Midbrain (tissue), 1 donor: ENCODE data around the gene ACSM3.
"Not testable (repeated sequence)": the region's sequence is repeated elsewhere in the genome, so short reads cannot be mapped to it uniquely, and the experiment has no call there.

Experiments used
- DNase-seq: peaks from one replicate; lab custom pipeline; 2025; lab: John Stamatoyannopoulos, UW

The ACSM3 gene, protein sequence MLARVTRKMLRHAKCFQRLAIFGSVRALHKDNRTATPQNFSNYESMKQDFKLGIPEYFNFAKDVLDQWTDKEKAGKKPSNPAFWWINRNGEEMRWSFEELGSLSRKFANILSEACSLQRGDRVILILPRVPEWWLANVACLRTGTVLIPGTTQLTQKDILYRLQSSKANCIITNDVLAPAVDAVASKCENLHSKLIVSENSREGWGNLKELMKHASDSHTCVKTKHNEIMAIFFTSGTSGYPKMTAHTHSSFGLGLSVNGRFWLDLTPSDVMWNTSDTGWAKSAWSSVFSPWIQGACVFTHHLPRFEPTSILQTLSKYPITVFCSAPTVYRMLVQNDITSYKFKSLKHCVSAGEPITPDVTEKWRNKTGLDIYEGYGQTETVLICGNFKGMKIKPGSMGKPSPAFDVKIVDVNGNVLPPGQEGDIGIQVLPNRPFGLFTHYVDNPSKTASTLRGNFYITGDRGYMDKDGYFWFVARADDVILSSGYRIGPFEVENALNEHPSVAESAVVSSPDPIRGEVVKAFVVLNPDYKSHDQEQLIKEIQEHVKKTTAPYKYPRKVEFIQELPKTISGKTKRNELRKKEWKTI

DNA sequence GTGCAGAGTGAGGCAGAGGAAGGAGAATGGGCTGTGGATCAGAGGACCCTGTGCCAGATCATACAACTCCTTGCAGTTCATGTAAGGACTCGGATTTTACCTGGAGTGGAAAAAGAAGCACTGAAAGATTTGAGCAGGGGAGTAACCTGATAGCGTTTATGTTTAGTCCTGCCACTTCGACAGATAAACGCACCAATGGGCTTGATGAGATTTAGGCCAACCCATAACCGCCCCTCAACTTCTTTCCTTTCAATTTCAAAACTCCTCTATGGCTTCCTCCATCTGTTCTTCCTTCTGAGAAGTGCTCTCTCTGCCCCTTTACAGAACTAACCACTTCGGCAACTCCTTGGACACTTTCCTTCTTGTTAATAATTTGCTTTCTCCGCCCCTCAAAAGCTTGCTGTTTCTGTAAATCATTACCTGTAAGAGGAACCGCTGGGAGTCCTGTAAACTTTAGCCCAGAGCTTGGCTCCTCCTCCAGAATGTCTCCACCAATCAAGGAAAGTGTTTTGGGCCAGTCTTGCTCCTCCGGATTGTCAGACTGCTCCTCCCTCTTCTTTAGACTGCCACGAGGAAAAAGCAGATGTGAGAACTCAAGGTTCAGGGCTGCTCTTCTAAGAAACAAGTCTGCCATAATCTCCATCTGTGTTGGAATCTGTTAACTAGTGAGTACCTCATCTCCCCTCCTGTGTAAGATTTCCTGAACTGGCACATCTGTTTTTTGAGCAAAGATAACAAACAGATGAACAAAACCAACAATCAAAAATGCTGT is at the start of gene ACSM3:
TSS of gene ACSM3 (plus strand) at position 554 of the 772 bp plus-strand sequence. CDS start 6,021 bp downstream, outside the sequence.
- DNase-seq = no peak

DNA sequence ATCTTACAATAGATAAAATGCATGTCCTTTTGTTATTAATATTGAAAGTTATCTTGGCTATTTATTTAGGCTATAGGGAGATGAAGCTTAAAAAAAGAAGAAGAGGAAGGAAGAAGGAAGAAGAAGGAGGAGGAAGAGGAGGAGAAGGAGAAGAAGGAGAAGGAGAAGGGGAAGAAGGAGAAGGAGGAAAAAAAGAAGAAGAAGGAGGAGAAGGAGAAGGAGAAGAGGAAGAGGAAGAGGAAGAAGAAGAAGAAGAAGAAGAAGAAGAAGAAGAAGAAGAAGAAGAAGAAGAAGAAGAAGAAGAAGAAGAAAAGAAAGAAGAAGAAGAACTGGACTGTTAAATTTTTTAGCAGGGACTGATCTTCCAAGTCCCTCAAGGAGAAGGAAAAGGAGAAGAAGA is 46.1 kb upstream of the ACSM3 start:
- not testable (repeated sequence) for DNase-seq

DNA sequence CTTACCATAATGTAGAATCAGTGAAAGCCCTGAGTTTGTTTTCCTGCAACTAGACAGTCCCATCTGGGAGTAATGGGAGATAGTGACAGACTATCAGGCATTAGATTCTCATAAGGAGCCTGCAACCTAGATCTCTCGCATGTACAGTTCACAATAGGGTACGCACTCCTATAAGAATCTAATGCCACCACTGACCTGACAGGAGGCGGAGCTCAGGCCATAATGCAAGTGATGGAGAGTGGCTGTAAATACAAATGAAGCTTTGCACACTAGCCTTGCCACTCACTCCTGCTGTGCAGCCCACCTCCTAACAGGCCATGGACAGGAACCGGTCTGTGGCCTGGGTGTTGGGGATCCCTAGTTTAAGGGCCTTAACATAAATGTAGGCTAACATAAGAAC is 43.6 kb upstream of the ACSM3 start:
- no peak for DNase-seq

DNA sequence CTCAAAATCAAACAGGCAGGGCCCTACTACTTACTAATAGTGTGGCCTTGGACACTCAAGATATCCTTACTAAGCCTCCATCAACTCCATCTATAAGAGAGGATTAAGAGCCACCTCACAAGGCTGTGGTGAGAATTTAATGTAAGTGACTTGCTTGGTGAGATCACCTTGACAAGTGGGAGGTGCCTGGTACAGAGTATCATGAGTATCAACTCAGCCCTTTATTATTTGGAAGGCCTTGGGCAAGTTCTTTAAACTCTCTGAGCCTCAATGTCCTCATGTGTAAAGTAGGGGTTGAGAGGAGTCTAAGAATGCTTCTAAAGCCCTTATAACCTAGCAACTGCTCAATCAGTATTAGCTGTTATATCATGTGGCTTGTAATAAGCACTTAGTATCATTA is 37.2 kb upstream of the ACSM3 start:
- no peak for DNase-seq

DNA sequence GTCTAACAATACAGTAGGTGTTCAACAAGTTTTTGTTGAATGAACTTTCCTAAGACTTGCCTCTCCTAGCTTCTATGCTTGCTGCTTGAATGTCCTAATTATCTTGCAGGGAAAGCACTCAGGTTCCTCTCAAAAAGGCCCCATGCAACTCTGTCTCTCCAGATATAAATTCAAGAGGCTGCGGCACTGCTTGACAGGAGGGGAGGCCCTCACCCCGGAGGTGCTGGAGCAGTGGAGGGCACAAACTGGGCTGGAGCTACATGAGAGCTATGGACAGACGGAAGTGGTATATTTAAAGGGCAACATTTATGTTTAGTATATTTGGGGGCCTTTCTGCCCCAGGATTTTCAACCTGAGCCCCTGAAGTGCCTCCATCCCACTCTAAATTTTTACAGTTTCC is 36.6 kb upstream of the ACSM3 start:
- no peak for DNase-seq

DNA sequence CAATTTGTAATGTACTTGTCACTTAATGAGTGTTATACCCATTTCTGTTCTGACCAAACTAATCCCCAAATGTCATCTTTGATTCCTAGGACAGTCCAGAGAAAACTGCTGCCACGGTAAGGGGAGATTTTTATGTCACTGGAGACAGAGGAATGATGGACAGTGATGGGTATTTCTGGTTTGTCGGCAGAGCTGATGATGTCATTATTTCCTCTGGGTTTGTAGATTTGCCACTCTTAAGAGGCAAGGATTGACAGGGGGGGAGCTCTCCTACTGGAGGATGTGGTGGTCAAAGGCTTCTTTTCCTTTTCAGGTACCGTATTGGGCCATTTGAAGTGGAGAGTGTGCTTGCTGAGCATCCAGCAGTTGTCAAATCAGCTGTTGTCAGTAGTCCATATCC is 34.7 kb upstream of the ACSM3 start:
- DNase-seq = no peak

DNA sequence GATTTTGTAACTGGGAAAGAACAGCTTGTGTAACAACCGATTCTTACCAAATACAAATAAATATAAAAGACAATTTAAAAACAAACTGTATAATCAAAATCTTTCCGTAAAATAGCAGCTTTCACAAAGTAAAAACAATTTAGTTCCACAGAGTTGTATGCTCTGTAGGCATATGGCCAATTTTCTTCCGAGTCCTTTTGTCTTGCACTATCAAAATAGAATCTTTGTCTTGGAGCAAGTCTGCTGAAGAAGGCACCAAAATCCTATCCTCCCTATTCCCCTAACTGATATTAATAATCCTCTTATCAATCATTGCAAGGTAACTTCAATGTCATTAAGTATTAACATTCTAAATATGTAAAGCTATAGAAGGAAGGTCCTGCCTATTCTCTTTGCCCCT is 29.8 kb upstream of the ACSM3 start:
- no peak for DNase-seq

DNA sequence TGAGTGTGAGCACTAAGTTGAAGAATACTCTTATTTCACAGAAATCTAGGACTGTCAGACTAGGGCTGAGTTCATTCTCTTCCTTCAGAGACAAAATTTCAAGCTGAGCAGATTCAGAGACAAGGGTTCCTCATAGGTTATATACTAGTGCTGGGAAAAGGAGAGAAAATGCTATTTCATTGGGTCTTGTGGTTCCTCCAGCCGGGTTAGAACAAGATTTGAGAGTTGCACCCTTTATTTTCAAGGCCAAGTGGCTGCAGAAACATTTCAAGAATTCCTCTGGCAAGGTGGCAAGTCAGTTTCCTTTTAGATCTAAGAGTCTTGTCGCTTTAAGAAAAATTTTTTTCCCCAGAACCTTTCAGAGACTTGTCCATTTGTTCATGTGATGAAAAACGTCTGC is 29.0 kb upstream of the ACSM3 start:
- DNase-seq = no peak

DNA sequence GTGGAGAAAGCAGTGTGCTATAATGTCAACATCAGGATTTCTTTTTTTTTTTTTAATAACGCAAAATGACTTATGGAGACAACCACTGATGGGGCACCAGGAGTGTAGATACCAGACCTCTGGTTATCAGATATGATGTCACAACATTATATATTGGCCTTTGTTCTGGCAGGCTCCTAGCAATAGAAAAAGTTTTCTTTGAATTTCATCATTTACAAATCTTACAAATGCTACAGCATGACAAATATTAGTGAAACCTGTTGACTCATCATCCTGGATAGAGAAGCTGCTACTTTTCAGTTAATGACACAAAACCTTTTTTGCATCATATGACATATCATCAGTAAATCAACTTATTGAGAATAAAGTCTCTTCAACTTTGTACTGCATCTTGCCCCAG is 28.3 kb upstream of the ACSM3 start:
- no peak for DNase-seq

DNA sequence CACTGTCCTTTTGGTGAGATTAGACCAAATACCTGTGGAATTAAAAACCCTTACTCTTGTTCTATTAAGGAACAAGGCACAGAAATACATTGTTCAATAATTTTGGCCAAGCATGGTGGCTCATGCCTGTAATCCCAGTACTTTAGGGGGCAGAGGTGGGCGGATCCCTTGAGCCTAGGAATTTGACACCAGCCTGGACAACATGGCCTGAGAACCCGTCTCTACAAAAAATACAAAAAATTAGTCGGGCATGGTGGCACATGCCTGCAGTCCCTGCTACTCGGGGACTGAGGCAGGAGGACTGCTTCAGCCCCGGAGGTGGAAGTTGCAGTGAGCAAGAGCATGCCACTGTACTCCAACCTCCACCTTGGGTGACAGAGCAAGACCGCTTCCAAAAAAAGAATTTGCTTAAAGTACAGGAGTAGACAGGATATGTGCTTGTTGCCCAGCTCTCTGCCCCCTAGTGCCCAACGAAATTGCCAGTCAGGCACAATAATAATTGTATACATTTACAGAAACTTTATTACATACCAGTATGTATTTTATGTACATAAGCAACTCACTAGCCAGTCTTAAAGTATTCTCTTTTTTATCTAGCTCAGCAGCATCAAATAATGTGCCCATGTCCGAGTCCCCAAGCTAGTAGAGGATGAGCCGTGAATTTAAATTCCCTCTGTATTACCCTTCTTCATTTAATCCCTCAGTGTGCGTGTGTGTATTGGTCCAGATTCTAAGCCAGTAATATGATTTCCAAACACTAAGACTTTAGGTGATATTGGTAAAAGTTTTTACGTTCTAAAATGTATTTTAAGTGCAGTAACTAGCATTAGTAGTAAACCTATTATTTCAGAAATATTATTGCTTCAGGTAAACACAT is 23.6 kb upstream of the ACSM3 start:
- no peak for DNase-seq

DNA sequence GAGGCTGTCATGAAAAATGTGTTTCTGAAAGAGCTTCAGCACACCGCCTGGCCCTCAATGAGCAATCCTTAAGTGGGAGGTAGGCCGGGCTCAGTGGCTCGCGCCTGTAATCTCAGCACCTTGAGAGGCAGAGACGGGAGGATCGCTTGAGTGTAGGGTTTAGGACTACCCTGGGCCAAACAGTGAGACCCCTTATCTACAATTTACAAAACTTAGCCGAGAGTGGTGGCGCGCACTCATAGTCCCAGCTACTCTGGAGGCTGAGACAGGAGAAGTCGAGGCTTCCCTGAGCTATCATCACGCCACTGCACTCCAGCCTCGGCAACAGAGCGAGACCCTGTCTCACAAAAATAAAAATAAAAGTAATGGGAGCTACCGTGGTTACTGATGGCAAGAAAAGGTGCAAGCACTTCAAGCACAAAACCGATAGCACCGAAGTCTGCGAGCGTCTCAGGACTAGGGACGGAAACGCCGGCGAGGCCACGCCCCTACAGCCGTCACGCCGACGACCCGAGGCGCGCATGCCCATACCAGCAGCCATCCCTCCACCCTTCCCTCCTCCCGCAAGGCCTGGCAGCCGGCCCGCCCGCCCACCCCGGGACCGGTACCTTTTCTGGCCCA is 22.8 kb upstream of the ACSM3 start:
- DNase-seq = peak; percentile 86

DNA sequence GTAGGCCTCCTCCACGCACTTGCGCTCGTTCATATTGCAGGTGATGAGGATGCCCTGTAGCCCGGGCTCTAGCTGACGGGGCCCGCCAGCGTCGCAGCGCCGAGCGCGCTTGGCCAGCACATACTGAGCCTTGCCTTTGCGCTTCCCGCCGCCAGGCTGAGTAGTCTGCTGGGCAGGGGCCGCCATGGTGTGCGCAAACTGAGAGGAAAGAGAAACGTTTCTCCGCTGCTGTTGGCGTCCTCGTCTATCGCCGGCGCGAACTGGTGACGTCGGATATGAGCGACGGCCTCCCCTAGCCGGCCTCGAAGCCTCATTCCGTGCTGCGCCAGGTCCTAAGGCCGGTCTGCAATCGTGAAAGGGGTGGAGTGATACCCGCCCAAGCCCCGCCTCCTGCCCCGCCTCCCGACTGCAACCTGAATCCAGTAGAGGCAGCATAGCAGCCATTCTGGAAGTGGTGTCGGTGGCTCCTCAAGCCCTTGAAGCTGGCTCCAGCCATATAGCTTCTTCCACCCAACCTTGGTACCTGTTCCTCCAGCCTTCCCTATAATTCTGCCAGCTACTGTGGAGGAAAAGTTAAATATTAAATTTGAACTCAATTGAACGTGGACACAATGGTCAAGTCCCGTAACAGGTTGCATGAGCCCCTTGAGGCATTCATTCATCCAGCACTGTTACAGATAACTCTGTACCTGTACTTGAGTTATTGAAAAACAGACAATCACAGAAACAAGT is 22.1 kb upstream of the ACSM3 start, which contains the start of gene THUMPD1:
TSS of gene THUMPD1 (minus strand) at position 265 of the 732 bp plus-strand sequence. CDS start at position 186, 79 bp downstream.
- DNase-seq = peak; percentile 90

DNA sequence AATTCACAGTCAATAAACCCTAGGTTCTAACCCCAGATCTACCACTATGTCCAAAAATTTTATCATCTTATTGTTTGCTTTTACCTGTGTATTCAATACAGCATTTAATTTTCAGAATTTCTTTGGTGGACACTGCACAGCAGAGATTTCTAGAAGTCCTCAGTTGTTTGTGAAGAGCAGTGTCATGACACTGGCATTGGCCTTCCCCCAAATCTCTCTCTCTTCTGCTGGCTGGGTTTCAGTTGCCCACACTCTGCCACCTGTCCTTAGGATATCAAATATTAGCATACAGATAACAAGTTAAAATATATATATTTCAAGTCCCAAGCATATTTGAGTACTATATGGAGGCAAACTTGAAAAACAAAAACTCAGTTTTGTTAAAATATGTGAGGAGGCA is 20.2 kb upstream of the ACSM3 start:
- no peak for DNase-seq

DNA sequence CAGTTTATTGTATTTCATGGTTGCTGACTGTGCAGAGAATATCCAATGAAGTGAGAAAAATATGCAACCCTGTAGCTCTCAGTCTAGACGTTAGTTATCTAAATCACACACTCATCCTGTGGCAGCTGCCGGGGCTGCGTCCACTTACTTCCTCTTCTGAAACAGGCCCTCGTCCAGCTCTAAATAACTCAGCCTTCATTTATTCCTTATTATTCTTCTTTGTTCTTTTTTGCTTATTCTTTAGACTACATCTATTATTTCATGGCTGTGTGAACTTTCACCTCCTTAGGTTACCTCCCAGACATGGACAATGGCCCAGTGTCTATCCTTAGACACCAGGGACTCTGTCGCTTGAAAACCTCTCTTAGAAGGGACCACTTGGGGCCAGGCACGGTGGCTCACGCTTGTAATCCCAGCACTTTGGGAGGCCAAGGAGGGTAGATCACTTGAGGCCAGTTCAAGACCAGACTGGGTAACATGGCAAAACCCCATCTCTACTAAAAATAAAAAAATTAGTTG is 18.8 kb upstream of the ACSM3 start:
- no peak for DNase-seq

DNA sequence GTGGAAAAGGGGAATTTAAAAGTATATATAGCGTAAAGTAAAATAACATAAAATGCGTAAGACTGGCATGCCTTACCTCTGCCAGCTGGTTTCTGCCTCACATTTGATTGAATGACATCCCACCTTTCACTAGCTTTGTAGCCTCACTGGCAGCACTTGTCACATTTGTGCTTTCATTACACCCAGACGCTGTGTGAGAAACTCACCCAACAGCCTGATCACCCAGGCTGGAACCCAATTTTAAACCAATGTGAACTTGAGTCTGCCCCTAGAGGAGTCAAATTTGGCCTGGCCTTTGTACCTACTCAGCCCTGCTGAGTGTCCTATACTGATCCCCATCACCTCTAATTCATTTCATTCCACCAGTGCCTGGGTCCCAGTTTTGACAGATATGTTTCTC is 17.4 kb upstream of the ACSM3 start:
- no peak for DNase-seq

DNA sequence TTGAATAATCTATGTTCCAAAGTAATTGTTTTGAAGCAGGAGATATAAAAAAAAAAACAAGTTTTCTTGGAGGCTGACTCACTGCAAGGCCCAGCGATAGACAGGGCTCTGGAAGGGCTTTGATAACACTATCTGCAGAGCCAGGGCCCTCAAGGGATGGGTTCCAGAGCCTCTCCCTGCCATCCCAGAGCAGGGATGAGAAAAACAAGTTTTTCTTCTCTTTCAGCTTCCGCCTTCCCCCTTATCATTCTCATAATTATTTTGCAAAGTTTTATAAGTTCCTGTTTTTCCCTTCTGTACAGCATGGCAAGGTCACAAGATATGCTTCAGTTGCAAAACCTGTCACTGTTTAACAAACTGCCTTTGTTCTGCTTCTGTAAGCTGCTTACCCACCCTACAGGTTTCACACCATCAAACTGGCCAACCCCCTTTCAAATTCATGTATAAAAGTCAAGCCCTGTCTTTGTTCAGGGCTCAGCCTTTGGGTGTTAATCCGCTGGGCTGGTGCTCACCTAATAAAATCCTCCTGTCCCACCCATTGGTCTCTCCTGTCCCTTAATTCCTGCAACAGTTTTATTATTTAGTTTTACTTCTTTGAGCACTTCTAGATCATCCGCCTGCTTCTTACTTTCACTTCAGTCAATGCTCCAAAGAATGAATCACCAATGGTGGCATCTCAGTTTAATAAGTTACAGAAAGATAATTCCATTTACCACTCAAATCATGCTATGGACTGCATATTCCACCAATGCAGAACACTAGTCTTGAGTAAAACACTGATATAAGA is 16.6 kb upstream of the ACSM3 start:
- no peak for DNase-seq

DNA sequence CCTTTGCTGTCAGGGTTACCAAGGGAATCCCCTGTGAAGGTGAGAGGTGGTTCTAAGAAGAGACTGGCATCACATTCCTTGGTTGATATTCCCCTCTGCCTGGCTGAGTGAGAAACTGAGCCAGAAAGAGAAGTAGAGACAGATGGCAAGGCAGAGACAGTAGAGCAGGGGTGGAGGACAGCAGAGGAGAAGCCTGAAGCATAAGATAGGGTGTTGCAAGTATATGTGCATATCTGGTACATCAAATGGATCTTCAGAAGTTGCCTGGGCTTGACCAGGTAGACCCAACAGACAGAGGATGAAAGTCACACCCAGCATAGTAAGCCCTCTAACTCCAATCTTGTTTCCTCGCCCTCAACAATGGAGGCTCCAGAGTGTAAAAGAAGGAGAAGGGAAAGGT is 14.3 kb upstream of the ACSM3 start:
- no peak for DNase-seq

DNA sequence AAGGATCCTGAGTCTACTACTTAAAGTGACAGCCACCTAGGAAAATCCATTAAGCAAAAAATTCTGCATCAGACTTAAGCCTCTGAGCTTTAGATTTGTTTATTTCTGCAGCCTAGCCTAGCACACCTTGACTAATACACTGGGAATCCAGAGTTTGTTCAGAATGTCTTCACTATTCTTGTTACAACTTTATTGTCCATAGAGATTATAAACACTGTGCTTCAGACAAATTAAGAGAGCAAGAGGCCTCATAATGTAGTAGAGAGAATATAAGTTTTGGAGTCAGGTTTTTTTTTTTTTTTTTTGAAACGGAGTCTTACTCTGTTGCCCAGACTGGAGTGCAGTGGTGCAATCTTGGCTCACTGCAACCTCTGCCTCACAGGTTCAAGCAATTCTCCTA is 13.3 kb upstream of the ACSM3 start:
- no peak for DNase-seq

DNA sequence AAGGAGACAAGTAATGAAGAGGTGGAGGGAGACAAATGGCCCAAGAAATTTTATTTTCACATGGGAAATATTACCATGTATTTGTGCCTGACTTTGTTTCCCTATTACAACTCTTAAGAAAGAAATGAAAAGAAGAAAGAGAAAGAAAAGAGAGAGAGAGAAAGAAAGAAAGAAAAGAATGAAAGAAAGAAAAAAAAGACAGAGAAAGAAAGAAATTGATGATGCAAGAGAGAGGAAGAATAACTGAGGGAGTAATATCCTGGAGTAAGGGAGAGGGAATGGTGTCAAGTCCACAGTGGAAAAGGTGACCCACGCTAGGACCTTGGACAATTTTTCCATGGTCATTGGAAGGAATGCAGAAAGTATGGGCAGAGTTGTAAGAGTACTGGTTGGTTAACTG is 10.1 kb upstream of the ACSM3 start:
- no peak for DNase-seq

DNA sequence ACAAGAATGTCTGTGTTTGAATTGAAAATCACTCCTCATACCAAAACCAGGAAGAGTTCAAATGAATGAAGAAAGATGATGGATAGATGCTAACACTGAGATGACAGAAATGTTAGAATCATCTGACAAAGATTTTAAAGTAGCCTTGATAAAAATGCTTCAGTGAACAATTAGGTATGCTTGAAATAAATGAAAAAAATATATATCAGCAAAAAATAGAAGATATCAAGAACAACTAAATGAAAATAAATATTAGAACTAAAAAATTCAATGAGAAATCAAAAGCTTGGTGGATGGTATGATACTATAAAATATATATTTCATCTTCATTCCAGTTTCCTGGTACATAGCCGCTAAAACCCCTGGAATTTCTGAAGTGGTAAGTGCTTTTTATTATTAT is 8.6 kb upstream of the ACSM3 start:
- DNase-seq = no peak
